Activated naive CD8-positive, alpha-beta T cell treated with anti-CD3 and anti-CD28 coated beads, Interleukin-2, amount 10 ng/mL, durations not matched to agents 7 days and 5 days (primary cell): ENCODE data around the gene NALCN. TPM values are rescaled to one million over a fixed set of nuclear protein-coding genes. Genes with fewer than 3 reads are reported as not detected.

Experiments
- ATAC-seq: fragments of 150-1000 bp; cut with Tn5 transposase; one replicate; pipeline ENCODE4 v1.10.0; 2021; ENCODE audit warnings: low read depth, moderate library complexity
- POLR2A ChIA-PET: fragments of 350-600 bp; sonication (Branson Sonifier 250); formaldehyde crosslinking; loops from one replicate; lab custom pipeline; 2021; ENCODE audit warnings: antibody characterized with exemption; lab: Charles Lee
- DNase-seq: peaks from one replicate; pipeline ENCODE4 v3.0.0; 2021
- H3K27ac Mint-ChIP-seq: one replicate; pipeline ENCODE4 v1.8.0; 2022; ENCODE audit warnings: mild to moderate bottlenecking, mixed read lengths
- H3K27me3 Mint-ChIP-seq: one replicate; pipeline ENCODE4 v1.8.0; 2022; ENCODE audit warnings: mild to moderate bottlenecking, moderate library complexity, mixed read lengths
- H3K36me3 Mint-ChIP-seq: one replicate; pipeline ENCODE4 v1.8.0; 2021; ENCODE audit warnings: mild to moderate bottlenecking, mixed read lengths
- H3K4me1 Mint-ChIP-seq: one replicate; pipeline ENCODE4 v1.8.0; 2021; ENCODE audit warnings: mixed read lengths
- H3K4me3 Mint-ChIP-seq: one replicate; pipeline ENCODE4 v1.8.0; 2022; ENCODE audit warnings: mild to moderate bottlenecking, moderate library complexity, mixed read lengths
- H3K9me3 Mint-ChIP-seq: one replicate; pipeline ENCODE4 v1.8.0; 2021; ENCODE audit warnings: mixed read lengths
- total RNA-seq, 2 experiments: library from RNA; stranded (reverse); gene quantifications; one replicate each; pipeline ENCODE4 v1.2.3, GENCODE V29; 2021

The NALCN gene
- total RNA-seq, 2 experiments from 2014 or later, result not detected

- no peak for ATAC-seq
- Mint-ChIP-seq H3K36me3 (no peaks in the 10 kb centered on the region), H3K27ac (no peak overlapping the region), H3K4me3 (no peak overlapping the region), H3K4me1 (no peaks in the 10 kb centered on the region), H3K27me3 (no peaks in the 10 kb centered on the region), H3K9me3 (no peaks in the 10 kb centered on the region)
- POLR2A ChIA-PET, result no interaction called here
- DNase-seq, result no peak
Observed at GRCh38 chr13:101218484-101218883, 197.8 kb downstream of the NALCN start.

GRCh38 chr13:101217086-101217485 is 199.2 kb downstream of the NALCN start:
- H3K36me3 Mint-ChIP-seq, result no peaks in the 10 kb centered on the region
- no peak overlapping the region for H3K27ac Mint-ChIP-seq
- no peaks in the 10 kb centered on the region for H3K9me3 Mint-ChIP-seq
- POLR2A ChIA-PET, result no interaction called here
- ATAC-seq (no peak), DNase-seq (no peak)
- no peak overlapping the region for H3K4me3 Mint-ChIP-seq
- H3K27me3 Mint-ChIP-seq, result no peaks in the 10 kb centered on the region
- no peaks in the 10 kb centered on the region for H3K4me1 Mint-ChIP-seq

- H3K9me3 Mint-ChIP-seq, result no peaks in the 10 kb centered on the region
- H3K4me1 Mint-ChIP-seq, result no peaks in the 10 kb centered on the region
- DNase-seq, result no peak
- H3K36me3 Mint-ChIP-seq, result no peaks in the 10 kb centered on the region
- no peak overlapping the region for H3K27ac Mint-ChIP-seq
- H3K4me3 Mint-ChIP-seq, result no peak overlapping the region
- H3K27me3 Mint-ChIP-seq, result no peaks in the 10 kb centered on the region
- POLR2A ChIA-PET, result no interaction called here
- ATAC-seq, result no peak
Observed at GRCh38 chr13:101211261-101211660, 205.0 kb downstream of the NALCN start.

- Mint-ChIP-seq H3K36me3 (no peaks in the 10 kb centered on the region), H3K9me3 (no peaks in the 10 kb centered on the region), H3K27ac (no peak overlapping the region), H3K4me1 (no peaks in the 10 kb centered on the region), H3K27me3 (peaks cover 1% of the 10 kb centered on the region), H3K4me3 (no peak overlapping the region)
- POLR2A ChIA-PET, result no interaction called here
- no peak for DNase-seq
- ATAC-seq, result no peak
Observed at GRCh38 chr13:101210774-101211173, 205.5 kb downstream of the NALCN start.

GRCh38 chr13:101209206-101209893 is 207.0 kb downstream of the NALCN start:
- Mint-ChIP-seq H3K27me3 (peaks cover 1% of the 10 kb centered on the region), H3K4me3 (no peak overlapping the region), H3K27ac (no peak overlapping the region), H3K36me3 (no peaks in the 10 kb centered on the region), H3K9me3 (no peaks in the 10 kb centered on the region), H3K4me1 (no peaks in the 10 kb centered on the region)
- no peak for DNase-seq
- no peak for ATAC-seq
- POLR2A ChIA-PET, result no interaction called here

- H3K4me3 Mint-ChIP-seq, result no peak overlapping the region
- POLR2A ChIA-PET, result no interaction called here
- H3K36me3 Mint-ChIP-seq, result no peaks in the 10 kb centered on the region
- ATAC-seq (no peak), DNase-seq (no peak)
- H3K27me3 Mint-ChIP-seq, result peaks cover 1% of the 10 kb centered on the region
- H3K9me3 Mint-ChIP-seq, result no peaks in the 10 kb centered on the region
- H3K4me1 Mint-ChIP-seq, result no peaks in the 10 kb centered on the region
- H3K27ac Mint-ChIP-seq, result no peak overlapping the region
Observed at GRCh38 chr13:101205408-101205807, 210.9 kb downstream of the NALCN start.

- ATAC-seq, result no peak
- no peak for DNase-seq
- Mint-ChIP-seq H3K4me1 (no peaks in the 10 kb centered on the region), H3K27me3 (peaks cover 1% of the 10 kb centered on the region), H3K27ac (no peak overlapping the region), H3K9me3 (no peaks in the 10 kb centered on the region), H3K4me3 (no peak overlapping the region), H3K36me3 (no peaks in the 10 kb centered on the region)
- POLR2A ChIA-PET, result no interaction called here
Observed at GRCh38 chr13:101204270-101205020, 211.9 kb downstream of the NALCN start.

GRCh38 chr13:101202590-101202989 is 213.7 kb downstream of the NALCN start:
- ATAC-seq (no peak), DNase-seq (no peak)
- Mint-ChIP-seq H3K4me1 (no peaks in the 10 kb centered on the region), H3K27me3 (peaks cover 1% of the 10 kb centered on the region), H3K36me3 (no peaks in the 10 kb centered on the region), H3K4me3 (no peak overlapping the region), H3K27ac (no peak overlapping the region), H3K9me3 (no peaks in the 10 kb centered on the region)
- POLR2A ChIA-PET, result no interaction called here

- Mint-ChIP-seq H3K9me3 (no peaks in the 10 kb centered on the region), H3K4me3 (no peak overlapping the region), H3K27ac (no peak overlapping the region), H3K36me3 (no peaks in the 10 kb centered on the region), H3K27me3 (no peaks in the 10 kb centered on the region), H3K4me1 (no peaks in the 10 kb centered on the region)
- ATAC-seq (no peak), DNase-seq (no peak)
- POLR2A ChIA-PET, result no interaction called here
Observed at GRCh38 chr13:101190976-101191375, 225.3 kb downstream of the NALCN start.

- ATAC-seq, result no peak
- Mint-ChIP-seq H3K27ac (no peak overlapping the region), H3K4me3 (no peak overlapping the region), H3K27me3 (no peaks in the 10 kb centered on the region), H3K4me1 (no peaks in the 10 kb centered on the region), H3K36me3 (no peaks in the 10 kb centered on the region), H3K9me3 (no peaks in the 10 kb centered on the region)
- POLR2A ChIA-PET, result no interaction called here
- no peak for DNase-seq
Observed at GRCh38 chr13:101190337-101190736, 226.0 kb downstream of the NALCN start.

- Mint-ChIP-seq H3K36me3 (no peaks in the 10 kb centered on the region), H3K27me3 (no peaks in the 10 kb centered on the region), H3K9me3 (no peaks in the 10 kb centered on the region), H3K4me3 (no peak overlapping the region), H3K4me1 (no peaks in the 10 kb centered on the region), H3K27ac (no peak overlapping the region)
- no peak for DNase-seq
- no peak for ATAC-seq
- POLR2A ChIA-PET, result no interaction called here
Observed at GRCh38 chr13:101185606-101186005, 230.7 kb downstream of the NALCN start.

- H3K36me3 Mint-ChIP-seq, result no peaks in the 10 kb centered on the region
Observed at GRCh38 chr13:101181076-101181685, 235.1 kb downstream of the NALCN start.

GRCh38 chr13:101179021-101179420 is 237.3 kb downstream of the NALCN start:
- POLR2A ChIA-PET, result no interaction called here
- no peaks in the 10 kb centered on the region for H3K9me3 Mint-ChIP-seq
- no peak for ATAC-seq
- no peaks in the 10 kb centered on the region for H3K4me1 Mint-ChIP-seq
- no peak overlapping the region for H3K4me3 Mint-ChIP-seq
- H3K36me3 Mint-ChIP-seq, result no peaks in the 10 kb centered on the region
- no peak overlapping the region for H3K27ac Mint-ChIP-seq
- DNase-seq, result no peak
- H3K27me3 Mint-ChIP-seq, result peaks cover 3% of the 10 kb centered on the region

More at GRCh38 chr13:101181076-101181685, 235.1 kb downstream of the NALCN start:
- Mint-ChIP-seq H3K27me3 (peaks cover 3% of the 10 kb centered on the region), H3K4me3 (no peak overlapping the region), H3K27ac (no peak overlapping the region), H3K4me1 (no peaks in the 10 kb centered on the region), H3K9me3 (no peaks in the 10 kb centered on the region)
- DNase-seq (no peak), ATAC-seq (no peak)
- POLR2A ChIA-PET, result no interaction called here

- POLR2A ChIA-PET, result no interaction called here
- Mint-ChIP-seq H3K4me1 (no peaks in the 10 kb centered on the region), H3K4me3 (no peak overlapping the region), H3K27me3 (peaks cover 3% of the 10 kb centered on the region), H3K36me3 (no peaks in the 10 kb centered on the region), H3K27ac (no peak overlapping the region), H3K9me3 (no peaks in the 10 kb centered on the region)
- ATAC-seq, result no peak
- no peak for DNase-seq
Observed at GRCh38 chr13:101178406-101178805, 237.9 kb downstream of the NALCN start.
